Kidney tubule cell (primary cell): ENCODE data around the gene STPG1.

Experiments
- DNase-seq: peaks from one replicate; pipeline ENCODE4 v3.0.0-alpha.2; 2018; ENCODE audit warnings: low spot score

Gene STPG1

DNA sequence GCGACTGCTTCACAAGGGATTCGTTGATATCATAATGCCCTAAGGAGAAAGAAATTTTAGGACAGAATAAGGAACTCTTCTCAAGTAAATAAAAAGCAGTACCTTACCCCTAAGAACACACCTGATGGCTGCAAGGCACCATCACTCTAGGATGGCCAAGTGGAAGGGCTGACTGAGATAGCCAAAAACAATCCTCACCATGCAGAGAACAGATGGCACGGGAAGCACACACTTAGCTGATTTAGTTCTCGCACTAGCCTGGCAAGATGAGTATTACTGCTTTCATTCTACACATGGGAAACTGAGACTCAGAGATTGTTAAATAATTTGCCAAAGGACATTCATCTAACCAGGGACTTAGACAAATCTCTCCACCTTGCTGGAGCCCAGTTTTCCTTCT lies 43.8 kb downstream of the STPG1 start:
- DNase-seq, result no peak

DNA sequence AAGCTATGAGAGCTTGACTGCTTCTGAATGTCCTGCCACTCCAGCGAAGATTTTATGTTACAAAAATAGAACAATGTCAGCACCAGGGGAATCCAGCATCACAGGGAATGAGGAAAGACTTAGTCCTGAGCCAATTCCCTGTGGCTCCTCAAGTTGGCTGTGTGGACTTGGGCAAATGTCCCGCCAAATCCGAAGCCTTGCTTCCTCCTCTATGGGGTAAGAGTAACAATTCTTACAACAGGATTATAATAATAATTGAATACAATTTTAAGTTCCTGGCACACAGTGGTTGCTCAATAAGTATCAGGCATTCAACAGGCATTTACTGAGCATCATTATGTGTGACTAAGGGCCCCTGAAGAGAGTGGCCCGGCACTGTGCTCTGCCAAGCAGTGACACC lies 44.4 kb downstream of the STPG1 start:
- DNase-seq, result no peak

DNA sequence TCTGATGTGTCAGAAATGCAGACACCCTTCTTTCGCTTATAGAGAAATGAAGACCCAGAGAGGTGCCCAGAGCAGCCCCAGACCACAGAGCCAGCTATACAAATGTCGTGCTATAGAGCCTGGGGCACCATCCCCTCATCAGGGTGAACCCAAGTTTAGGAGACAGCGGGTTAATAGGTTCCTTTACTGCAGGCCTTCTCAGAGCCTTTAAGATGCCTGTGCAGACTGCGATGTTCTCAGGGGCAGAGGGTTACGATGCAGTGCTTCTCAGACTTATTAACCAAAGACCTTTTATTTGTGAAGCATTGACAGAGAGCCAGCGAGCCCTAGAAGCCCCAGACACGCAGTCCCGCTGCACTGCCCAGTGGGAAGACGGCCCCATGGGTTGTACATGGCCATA lies 46.9 kb downstream of the STPG1 start:
- DNase-seq, result no peak

GRCh38 chr1:24364975-24365678 lies 48.5 kb downstream of the STPG1 start:
- DNase-seq, result peak; percentile 95

DNA sequence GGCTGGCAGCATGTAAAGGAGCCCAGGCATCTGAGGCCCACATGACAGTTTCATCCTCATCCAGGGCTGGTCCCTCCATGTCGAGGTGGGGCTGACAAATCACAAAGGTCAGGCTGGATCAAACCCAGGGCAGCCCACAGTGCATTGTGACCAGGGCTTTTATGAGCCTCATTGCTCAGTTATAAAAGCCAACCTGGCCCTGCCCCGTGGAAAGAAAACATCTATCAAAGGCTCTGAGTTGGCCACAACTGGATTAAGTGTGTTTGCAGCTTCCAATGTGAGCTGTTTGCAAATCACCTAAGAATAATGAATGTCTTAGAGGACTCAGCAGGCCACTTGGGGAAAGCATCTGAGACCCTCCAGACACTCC lies 49.0 kb downstream of the STPG1 start:
- no peak for DNase-seq

GRCh38 chr1:24363994-24364393 lies 49.6 kb downstream of the STPG1 start:
- DNase-seq, result no peak

GRCh38 chr1:24362982-24363614 lies 50.5 kb downstream of the STPG1 start:
- DNase-seq, result peak; percentile 83

GRCh38 chr1:24362396-24362795 lies 51.2 kb downstream of the STPG1 start:
- no peak for DNase-seq

DNA sequence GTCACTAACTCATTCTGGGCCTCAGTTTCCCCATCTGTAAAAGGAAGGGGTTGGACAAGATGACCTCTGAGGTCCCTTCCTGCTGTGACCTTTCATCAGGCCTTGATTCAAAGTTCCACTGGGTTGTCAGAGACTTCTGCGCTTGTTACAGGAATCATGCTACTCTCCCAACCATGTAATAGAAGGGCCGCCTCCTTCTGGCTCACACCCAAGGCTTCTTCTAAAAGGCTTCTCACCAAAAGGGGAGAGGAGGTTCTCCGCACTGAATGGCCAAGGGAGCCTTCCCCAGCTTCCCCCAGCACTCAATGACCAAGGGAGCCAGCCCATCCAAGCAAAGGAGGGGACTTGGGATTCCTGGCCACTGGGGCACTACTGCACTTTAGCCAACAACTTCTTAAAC lies 51.8 kb downstream of the STPG1 start:
- DNase-seq, result no peak

DNA sequence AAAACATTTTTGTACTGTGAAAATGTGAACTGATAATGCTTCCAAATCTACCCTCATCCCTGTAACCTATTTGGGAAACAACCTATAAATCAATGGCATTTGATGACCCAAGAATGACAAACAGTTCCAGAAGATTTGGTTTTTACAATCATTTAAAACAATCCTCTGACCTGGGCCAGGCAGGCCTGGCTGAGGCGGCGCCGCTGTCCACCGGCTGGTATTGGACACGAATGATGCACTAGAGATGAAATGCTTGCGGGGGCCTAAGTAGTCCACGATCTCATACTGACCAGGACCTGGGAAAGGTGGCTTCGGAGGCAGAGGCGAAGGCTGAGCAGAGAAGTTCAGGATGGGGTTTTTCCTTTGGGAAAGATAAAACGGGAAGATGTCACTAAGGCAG lies 52.9 kb downstream of the STPG1 start:
- no peak for DNase-seq

DNA sequence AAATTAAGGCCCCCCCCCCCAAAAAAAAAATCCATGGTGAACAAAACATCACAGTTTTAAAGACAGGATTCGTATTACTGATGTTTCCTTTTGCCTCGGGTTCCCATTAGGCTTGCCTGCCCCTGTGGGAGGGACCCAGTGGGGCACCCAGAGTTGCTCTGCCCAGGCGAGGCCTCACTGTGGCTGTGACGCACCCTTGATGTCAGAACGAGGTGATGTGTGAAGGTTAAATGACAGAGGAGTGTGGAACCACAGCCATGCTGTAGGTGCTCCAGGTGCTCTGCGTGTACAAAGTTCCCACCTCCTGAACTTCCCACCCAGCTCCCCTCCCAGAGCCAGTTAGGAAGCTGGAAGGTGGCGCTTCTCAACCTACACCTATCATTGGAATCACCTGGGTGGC lies 56.5 kb downstream of the STPG1 start:
- DNase-seq, result no peak

DNA sequence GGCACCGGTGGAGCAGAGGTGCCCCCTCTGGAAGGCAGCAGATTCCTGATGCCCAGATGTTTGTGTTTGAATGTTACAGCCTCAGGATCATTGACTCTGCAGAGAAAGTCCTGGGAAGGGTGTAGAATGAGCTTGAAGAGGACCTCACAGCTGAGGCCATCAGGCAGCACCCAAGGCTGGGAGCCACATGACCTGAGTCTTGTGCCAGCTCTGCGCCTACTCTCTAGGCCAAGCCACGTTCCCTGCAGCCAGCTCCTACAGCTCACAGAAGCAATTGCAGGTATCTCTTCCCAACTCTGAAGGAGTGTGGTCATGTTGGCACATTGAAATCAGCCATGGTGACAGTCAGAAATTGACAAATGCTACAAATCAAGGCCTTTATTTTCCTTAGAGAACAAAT lies 58.1 kb downstream of the STPG1 start:
- DNase-seq, result no peak

DNA sequence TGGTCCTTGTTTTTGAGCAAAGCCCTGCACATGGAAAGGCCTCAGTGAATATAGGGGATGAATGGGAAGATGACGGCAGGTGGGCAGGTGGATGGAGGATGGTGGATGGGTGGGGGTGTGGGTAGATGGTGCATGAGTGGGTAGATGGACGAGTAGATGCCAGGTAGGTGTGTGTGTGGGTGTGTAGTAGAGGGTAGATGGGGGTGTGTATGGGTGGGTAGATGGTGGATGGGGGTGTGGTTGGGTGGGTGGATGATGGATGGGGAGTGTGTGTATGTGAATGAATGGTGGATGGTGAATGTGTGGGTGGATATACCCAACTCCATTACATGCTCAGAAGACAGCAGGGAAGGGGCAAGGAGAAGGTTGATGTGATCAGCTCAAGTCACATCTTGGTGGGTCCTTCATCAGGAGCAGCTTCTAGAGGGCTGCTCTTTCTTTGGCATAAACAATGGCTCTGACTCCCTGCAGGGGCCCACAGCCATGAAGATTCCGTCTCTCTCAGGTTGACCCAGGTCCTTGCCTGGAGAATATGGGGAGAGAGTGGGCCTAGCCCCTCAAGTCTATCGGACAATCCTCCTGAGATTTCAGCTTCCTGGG lies 60.2 kb downstream of the STPG1 start:
- DNase-seq, result no peak

GRCh38 chr1:24351918-24352627 lies 61.5 kb downstream of the STPG1 start:
- DNase-seq, result peak; percentile 68

DNA sequence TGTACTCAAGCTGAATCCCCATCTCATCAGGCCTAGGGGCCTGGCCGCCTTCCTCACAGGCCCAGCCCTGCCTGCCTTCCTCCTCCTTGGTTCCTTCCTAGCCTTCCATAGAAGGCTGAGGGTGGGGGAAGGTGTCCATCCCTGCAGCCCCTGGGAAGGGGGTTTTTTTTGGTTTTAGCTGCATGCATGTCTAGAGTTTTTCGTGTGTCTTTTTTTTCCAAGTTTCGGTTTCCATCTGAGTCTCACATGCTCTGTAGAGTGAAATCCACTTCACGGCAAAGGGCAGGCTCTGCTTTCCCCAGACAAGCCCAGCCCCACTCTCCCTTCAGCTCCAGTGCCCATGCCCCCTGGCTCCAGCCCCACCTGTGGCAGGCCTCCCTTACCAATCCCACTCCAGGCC lies 62.3 kb downstream of the STPG1 start:
- DNase-seq, result no peak

DNA sequence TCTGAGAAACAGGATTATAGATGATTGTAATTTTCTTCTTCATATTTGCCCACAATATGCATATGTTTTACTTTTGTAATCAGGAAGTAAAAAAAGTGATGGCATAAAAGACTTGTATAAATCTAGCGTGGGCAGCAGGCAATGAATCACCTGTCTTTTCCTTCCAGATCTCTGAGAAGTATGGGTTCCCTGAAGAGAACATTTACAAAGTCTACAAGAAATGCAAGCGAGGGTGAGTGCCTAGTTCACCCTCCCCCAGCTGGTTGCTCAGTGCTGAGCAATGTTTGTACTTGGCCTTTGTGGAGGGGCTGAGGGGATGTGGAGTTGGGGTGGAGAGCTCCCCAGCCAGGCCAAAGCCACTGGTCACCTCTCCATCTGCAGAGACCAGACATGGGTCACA lies 63.7 kb downstream of the STPG1 start:
- no peak for DNase-seq

- DNase-seq, result peak; percentile 3
Observed at GRCh38 chr1:24348196-24348595, 65.4 kb downstream of the STPG1 start.

- no peak for DNase-seq
Observed at GRCh38 chr1:24347159-24347934, 66.2 kb downstream of the STPG1 start.

- no peak for DNase-seq
Observed at GRCh38 chr1:24345334-24345733, 68.2 kb downstream of the STPG1 start.

GRCh38 chr1:24344090-24344742 lies 69.4 kb downstream of the STPG1 start:
- no peak for DNase-seq

- DNase-seq, result no peak
Observed at GRCh38 chr1:24343412-24344089, 70.0 kb downstream of the STPG1 start.
